GM10847 (cell line): ENCODE data around the gene HENMT1.

Experiments used
- POLR2A ChIP-seq: IDR thresholded peaks from 2 replicates; pipeline ENCODE4 v1.6.1; 2011; ENCODE audit not compliant: insufficient read length; ENCODE audit errors: extremely low read depth

HENMT1 gene

DNA sequence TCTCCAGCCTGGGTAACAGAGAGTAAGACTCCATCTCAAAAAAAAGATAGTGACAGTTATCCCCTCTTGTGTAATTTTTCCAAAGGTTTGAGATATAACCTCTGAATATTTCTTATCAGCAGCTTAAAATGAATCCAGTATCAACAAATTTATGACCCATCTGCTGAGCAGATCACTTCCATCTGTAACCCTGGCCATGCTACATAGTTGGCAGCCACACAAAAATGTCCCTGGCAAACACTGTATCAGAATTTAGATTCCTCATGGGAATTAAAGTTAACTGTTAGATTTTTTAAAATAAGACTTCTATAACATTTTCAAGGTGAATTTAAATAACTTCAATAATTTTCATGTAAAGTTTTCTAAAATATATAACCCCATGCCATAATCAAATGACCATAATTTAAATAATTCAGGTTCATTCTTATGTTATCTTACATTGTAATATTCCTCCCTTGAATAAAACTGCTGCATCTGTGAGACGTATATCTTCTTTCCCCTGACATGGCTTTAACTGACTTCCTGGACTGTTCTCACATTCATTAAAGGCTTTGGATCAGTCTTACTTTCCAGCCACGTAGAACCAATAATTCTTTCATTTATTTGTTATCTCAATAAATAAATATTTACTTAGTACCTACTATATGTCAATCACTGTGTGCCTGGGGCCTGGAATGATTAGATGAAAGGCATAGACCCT is 25.9 kb upstream of the HENMT1 start:
- no peak for TF ChIP-seq POLR2A

DNA sequence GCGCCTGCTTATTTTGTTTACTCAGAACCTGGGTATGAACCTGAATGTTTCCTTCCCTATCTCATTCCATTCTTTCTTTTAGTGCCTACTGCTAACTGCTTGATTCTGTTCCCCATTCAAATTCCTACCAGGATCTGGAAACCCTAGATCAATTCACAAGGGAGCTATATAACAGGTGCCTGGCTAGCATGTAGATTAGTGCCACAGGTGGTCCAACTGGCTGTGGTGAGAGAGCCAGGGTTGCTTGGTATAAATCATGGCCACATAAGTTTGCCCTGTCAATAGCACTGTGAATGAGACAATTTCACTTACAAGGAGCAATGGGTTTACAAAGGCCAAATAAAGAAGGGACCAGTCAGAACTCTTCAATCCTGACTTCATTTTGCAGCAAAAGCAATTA is 24.6 kb upstream of the HENMT1 start:
- TF ChIP-seq POLR2A, result no peak

DNA sequence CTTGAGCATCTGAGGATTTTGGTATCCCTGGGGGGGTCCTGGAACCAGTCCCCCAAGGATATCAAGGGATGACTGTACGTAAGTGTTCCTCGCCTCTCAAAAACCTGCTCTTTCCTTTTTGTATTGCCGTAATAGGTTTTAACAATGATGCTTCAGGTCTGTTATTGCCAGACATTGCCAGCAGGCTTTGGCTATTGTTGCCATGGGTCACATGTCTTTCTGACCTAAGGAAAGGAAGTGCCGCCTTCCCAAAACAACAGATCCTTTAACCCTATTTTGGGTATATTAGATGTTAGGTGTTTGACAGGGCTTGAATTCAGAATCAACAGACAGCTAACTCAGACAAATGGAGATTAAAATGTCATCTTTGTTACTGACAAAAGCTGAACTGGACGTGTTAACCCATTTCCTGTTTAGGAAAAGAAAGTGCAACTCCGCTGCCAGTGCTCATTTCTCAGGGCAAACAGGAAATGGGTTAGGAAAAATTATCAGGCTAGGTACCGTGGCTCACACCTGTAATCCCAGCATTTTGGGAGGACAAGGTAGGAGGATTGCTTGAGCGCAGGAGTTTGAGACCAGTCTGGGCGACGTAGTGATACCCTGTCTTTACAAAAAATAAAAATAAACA is 18.8 kb upstream of the HENMT1 start:
- TF ChIP-seq POLR2A, result no peak

DNA sequence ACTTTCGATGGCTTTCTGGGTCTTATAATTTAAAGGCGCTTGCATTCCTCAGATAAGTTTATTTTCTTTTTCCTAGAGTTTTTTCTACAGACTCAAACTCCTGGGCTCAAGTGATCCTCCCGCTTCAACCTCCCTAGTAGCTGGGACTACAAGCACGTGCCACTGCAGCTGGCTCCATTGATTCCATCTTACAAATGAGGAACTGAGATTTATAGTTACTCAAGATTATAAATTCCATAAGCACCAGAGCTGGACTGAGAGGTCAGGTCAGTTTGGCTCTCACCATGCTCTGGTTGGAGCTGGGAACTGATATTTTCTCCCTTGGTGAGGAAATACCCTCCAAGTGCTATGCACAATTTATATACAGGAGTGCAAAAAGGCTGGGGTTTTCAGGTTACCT is 17.8 kb upstream of the HENMT1 start:
- TF ChIP-seq POLR2A, result no peak

DNA sequence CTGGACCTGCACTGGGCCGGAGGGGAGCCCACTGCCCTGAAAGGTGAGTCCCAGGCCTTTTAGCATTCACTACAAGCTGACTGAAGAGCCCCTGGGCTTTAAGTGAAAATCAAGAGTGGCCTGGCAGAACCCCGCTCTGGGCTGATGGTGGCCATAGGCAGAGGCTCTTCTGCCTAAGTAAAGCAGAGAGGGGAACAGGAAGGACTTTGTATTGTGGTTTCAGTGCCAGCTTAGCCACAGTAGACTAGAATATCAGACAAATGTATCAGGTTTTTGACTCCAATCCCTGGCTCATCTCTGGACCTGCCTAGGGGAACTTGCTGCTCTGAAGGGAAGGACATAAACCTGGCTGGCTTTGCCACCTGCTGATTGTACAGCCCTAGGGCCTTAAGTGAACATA is 10.2 kb upstream of the HENMT1 start:
- TF ChIP-seq POLR2A, result no peak

DNA sequence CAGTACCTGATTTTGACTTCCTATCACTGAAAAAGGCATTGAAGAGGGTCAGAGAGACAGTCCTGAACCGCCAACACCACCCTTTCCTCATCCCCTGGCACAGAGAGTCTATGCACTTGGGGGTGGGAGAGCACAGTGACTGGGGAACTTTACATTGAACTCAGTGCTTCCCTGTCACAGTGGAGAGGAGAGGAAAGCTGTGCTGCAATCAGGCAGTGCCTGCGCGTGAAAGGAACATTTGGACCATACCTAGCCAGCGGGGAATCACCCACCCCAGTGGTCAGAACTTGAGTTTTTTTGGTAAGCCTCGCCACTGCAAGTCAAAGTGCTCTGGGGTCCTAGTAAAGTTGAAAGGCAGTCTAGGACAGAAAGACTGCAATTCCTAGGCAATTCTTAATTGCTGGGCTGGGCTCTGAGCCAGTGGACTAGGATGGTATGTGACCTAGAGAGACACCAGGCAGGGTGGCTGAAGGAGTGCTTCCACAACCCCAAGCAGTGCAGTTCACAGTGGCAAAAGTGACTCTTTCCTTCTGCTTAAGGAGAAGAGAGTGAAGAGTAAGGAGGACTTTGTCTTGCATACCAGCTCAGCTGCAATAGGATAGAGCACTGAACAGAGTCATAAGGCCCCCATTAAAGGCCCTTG is 9.4 kb upstream of the HENMT1 start:
- TF ChIP-seq POLR2A, result no peak

DNA sequence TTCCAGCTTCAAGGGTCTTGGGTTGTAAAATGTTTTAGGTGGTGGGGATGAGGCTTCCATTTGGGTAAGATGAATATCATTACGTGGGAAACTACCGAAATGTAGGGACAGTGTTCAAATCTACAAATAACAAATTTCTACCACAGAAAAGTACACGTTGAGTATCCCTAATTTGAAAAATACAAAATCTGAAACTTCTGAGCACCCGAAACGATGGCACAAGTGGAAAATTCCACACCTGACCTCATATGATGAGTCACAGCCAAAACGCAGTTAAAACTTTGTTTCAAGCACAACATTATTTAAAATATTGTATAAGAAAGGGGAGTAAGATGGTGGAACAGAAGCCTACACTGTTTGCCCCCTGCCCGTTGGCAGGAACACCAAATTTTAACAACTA is 8.8 kb upstream of the HENMT1 start:
- TF ChIP-seq POLR2A, result no peak

DNA sequence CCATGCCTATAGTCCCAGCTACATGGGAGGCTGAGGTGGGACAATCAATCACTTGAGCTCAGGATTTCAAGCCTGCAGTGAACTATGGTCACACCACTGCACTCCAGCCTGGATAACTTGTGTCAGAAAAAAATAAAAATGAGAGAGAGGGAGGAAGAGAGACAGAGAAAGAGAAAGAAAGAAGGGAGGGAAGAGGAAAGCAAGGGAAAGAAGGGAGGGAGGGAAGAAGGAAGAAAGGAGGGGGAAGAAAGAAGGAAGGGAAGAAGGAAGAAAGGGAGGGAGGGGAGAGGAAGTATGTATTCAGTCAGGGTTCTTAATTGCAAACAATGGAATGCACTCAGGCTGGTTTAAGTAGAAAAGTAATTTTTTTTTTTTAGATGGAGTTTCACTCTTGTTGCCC is 7.9 kb upstream of the HENMT1 start:
- TF ChIP-seq POLR2A, result no peak

DNA sequence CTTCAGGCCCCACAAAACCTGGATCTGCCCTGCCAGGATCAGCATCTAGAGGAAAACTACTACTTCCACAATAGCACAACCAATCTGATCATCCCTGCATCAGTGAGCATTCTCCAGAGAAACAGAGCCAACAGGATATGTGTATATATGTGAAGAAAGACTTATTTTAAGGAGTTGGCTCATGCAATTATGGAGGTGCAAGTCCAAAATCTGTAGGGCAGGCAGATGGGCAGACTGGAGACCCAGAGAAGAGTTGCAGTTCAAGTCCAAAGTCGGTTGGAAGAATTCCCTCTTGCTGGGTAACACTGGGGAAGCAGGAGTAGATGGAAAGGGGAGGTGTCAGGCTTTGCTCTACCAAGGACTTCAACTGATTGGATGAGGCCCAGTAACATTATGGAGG is 4.9 kb upstream of the HENMT1 start:
- TF ChIP-seq POLR2A, result no peak

DNA sequence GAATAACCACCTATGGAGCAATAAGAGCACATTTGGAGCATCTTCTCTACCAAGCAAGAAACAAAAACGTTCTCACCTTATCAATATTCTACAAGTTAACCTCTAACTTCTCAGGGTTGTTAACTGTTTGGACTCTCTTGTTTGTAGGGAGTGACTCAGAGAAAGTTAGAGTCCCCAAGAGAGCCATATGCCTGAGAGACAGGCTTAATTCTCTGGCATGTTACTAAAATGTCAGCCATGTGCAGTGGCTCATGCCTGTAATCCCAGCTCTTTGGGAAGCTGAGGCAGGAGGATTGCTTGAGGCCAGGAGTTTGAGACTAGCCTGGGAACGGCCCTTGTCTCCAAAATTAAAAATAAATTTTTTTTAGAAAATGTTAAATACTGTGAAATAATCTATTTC is 4.2 kb upstream of the HENMT1 start:
- no peak for TF ChIP-seq POLR2A

DNA sequence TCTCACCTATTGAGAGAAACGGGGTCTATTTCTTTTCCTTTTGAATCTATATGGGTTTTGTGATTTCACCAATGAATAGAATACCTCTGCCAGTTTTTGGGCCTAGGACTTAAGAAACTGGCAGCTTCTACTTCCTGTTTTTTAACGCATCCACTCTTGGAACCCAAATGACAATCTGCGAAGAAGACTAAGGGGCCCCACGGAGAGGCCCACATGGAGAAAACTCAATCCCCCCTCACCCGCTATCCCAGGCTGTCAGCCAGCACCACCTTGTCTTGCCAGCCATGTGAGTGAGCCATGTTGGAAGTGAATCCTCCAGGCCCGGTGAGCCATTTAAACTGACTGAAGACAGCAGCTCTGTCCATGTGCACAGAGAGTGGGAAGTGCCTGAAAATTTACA is 3.6 kb upstream of the HENMT1 start:
- no peak for TF ChIP-seq POLR2A

DNA sequence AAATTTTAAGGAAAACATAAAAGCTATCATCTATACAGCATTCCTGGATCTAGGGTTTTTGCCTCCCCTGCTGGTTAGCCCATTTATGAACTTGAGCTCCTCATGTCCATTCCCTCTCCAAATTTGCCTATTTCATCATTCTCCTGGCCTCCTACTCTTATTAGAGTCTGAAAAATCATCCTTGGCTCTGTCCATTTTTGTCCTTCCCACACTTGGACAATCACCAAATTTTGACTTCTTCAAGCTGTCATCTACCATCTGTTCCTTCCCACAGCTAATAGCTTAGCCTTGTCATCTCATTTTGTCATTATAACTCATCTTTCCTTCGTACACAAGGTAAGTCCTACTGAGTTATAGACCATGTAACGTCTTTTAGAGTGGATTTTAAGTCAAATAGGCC is 2.2 kb upstream of the HENMT1 start:
- no peak for TF ChIP-seq POLR2A

DNA sequence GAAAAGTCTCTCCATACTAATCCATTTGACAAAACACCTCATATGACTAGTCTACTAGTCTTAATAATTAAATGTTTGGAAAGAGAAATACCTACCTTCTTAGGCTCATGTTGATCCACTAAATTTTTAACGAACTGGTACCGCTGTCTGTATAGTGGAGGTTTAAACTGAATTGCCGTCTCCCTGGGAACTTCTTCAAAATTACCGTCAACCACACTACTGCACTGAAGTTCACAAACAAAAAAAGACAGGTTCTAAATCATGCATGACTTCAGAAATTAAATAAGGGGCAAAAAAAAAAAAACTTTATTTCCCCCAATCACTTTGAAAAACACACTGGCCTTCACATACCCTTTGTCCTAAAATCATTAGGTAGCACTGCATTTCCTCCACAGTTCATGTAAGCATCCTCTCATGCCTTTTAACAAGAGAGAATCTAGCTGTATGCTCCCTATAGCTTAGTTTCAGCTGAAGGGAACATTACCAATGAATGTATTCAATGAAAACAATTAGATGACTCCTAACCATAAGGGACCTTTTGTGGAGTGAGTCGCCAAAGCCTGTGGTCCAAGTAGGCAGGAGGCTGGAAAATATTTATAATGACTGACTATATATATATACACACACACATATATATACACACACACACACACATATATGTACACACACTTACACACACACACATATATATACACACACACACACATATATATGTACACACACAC is 3.4 kb downstream of the HENMT1 start:
- no peak for TF ChIP-seq POLR2A

DNA sequence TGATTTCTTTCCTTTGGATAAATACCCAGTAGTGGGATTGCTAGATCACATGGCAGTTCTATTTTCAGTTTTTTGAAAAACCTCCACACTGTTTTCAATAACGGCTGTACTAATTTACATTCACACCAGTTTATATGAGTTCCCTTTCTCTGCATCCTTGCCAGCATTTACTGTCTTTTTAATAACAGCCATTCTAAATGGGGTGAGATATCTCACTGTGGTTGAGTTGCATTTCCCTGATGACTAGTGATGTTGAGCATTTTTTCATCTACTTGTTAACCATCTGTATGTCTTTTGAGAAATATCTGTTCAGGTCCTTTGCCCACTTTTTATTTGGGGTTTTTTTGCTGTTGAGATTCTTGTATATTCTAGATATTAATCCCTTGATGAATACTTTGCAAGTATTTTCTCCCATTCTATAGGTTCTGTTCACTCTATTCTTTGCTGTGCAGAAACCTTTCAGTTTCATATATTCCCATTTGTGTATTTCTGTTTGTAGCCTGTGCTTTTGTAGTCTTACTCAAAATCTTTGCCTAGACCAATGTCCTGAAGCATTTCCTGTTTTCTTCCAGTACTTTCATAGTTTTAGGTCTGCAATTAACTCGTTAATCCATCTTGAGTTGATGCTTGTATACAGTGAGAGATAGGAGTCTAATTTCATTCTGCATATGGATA is 7.3 kb downstream of the HENMT1 start:
- TF ChIP-seq POLR2A, result no peak

DNA sequence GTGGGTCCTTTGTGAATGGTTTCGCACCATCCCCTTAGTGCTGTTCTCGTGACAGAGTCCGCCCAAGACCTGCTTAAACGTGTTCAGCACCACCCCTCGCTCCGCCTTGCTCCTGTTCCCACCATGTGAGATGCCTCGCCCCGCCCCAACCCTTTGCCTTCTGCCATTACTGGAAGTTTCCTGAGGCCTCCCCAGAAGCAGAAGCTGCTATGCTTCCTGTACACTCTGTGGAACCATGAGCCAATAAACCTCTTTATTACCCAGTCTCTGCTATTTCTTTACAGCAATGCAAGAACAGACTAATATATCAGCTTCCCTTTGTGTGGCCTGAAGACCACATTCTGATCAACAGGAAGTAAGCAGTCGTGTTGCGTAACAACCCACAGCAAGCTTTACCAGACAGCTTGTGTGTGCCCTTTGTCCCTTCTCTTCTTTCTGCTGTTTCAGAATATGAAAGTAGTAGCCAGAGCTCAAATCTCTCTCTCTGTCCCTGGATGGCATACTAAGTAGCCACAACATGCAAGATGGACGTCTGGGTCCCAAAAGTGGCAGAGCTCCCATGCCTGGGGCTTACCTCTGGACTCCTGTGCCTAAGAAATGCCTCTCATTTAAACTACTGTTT is 14.1 kb downstream of the HENMT1 start:
- no peak for TF ChIP-seq POLR2A
